NOMO-1 (cell line): ENCODE measurements around the gene ZNF700.
A peak's percentile ranks its signal among the peaks of the same experiment; 100 is the strongest.
"Not testable (repeated sequence)": the region's sequence is repeated elsewhere in the genome, so short reads cannot be mapped to it uniquely, and the experiment has no call there.

Source experiments
- DNase-seq, 2 experiments: peaks; one replicate each; lab custom pipeline; 2025; ENCODE audit not compliant: unreplicated experiment in 2 of 2; lab: John Stamatoyannopoulos, UW

ZNF700 gene

GRCh38 chr19:11986754-11987153, 61.8 kb downstream of the ZNF700 start:
- no peak for DNase-seq

GRCh38 chr19:11987405-11988281, 62.7 kb downstream of the ZNF700 start:
- DNase-seq, result peak; percentile 94 to 95

GRCh38 chr19:11989112-11989456, 64.2 kb downstream of the ZNF700 start:
- DNase-seq, result no peak

- DNase-seq, result not testable (repeated sequence)
These were observed 67.0 kb downstream of the ZNF700 start for GRCh38 chr19:11991921-11992320.

GRCh38 chr19:11995174-11995573, 70.3 kb downstream of the ZNF700 start:
- DNase-seq, result no peak
